D721Med (cell line): Measurements from ENCODE around the gene DZIP1L.

Experiments used
- DNase-seq: peaks from one replicate; pipeline ENCODE4 v3.0.0; 2011; ENCODE audit warnings: low spot score; ENCODE audit not compliant: insufficient read length
- FAIRE-seq: peaks from 2 replicates; lab custom pipeline; 2011; peaks lifted over from hg19 to GRCh38; lab: Jason Lieb, UNC
- TF ChIP-seq, protein P1 (sequence below): IDR thresholded peaks from 2 replicates; pipeline ENCODE4 v1.5.1; 2012; ENCODE audit warnings: mild to moderate bottlenecking, control low read depth; ENCODE audit not compliant: insufficient read depth; ENCODE audit errors: missing control alignments

Gene DZIP1L

DNA sequence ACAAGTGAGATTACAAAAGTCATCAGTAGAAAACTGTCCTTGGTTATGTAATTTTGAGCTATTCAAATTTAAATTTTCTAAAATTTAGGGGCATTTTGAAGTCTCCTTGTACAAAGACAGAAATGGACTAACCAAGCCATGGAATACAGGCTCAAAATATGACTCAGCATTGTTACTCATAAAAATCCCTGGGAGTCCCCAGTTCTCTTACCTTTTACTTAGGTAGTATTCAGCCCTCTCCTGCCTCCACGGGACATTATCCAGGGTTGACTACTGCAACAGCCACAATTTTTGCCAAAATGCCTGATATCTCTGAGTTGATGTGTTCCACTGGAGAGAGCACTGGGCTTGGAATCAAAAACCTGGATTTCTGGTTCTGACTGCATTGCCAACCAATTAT, 80.5 kb downstream of the DZIP1L start:
- TF ChIP-seq, protein P1, sequence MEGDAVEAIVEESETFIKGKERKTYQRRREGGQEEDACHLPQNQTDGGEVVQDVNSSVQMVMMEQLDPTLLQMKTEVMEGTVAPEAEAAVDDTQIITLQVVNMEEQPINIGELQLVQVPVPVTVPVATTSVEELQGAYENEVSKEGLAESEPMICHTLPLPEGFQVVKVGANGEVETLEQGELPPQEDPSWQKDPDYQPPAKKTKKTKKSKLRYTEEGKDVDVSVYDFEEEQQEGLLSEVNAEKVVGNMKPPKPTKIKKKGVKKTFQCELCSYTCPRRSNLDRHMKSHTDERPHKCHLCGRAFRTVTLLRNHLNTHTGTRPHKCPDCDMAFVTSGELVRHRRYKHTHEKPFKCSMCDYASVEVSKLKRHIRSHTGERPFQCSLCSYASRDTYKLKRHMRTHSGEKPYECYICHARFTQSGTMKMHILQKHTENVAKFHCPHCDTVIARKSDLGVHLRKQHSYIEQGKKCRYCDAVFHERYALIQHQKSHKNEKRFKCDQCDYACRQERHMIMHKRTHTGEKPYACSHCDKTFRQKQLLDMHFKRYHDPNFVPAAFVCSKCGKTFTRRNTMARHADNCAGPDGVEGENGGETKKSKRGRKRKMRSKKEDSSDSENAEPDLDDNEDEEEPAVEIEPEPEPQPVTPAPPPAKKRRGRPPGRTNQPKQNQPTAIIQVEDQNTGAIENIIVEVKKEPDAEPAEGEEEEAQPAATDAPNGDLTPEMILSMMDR: no peak
- no peak for DNase-seq
- no peak for FAIRE-seq

DNA sequence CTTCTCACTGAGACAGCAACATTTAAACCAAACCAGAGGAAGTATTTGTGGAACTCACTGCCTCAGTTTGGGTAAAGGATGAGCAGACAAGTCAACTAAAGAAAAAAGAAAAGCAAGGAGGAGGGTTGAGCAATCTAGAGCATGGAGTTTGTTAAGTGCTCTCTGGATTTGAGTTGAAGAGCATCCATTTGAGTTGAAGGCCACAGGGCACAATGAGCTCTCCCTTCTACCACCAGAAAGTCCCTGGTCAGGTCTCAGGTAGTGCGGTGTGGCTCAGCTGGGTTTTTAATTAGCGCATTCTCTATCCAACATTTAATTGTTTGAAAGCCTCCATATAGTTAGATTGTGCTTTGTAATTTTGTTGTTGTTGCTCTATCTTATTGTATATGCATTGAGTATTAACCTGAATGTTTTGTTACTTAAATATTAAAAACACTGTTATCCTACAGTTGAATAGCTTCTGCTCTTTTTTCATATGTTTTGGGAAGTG, 82.2 kb downstream of the DZIP1L start:
- TF ChIP-seq, protein P1: no peak

DNA sequence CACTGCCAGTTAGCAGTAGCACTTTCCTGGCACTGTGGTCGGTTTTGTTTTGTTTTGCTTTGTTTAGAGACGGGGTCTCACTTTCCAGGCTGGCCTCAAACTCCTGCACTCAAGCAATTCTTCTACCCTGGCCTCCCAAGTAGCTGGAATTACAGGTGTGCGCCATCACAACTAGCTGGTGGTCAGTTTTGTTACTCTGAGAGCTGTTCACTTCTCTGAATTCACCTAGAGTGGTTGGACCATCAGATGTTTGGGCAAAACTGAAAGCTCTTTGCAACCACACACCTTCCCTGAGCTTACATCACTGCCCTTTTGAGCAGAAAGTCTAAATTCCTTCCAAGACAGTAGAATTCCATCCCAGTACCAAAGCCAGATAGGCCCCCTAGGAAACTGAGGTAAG, 82.8 kb downstream of the DZIP1L start:
- no peak for FAIRE-seq
- DNase-seq: no peak
- TF ChIP-seq, protein P1: no peak

More for the DNA sequence above, 82.2 kb downstream of the DZIP1L start:
- DNase-seq (no peak), FAIRE-seq (no peak)

DNA sequence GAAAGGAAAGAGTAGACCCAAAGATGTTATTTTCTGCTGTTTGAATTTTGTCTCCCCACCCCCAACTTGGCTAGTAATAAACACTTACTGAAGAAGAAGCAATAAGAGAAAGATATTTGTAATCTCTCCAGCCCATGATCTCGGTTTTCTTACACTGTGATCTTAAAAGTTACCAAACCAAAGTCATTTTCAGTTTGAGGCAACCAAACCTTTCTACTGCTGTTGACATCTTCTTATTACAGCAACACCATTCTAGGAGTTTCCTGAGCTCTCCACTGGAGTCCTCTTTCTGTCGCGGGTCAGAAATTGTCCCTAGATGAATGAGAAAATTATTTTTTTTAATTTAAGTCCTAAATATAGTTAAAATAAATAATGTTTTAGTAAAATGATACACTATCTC, 83.9 kb downstream of the DZIP1L start:
- TF ChIP-seq, protein P1: no peak
- DNase-seq (no peak), FAIRE-seq (no peak)

DNA sequence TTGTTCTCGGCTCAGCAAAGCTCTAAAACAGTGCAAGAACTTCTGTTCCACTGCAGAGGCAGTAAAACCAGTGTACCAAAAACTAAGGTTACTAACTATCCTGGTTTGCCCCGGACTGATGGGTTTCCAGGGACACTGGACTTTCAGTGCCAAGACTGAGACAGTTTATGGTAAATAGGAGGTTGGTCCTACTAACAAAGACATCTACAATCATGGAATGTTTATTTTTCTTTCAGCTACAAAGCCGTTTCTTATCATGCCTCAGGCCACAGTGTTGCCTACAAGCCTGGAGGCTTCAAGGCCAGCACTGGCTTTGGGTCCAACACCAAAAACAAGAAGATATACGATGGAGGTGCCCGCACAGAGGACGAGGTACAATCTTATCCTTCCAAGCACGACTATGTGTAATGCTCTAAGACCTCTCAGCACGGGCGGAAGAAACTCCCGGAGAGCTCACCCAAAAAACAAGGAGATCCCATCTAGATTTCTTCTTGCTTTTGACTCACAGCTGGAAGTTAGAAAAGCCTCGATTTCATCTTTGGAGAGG, 84.6 kb downstream of the DZIP1L start:
- FAIRE-seq (no peak), DNase-seq (no peak)
- TF ChIP-seq, protein P1: no peak

DNA sequence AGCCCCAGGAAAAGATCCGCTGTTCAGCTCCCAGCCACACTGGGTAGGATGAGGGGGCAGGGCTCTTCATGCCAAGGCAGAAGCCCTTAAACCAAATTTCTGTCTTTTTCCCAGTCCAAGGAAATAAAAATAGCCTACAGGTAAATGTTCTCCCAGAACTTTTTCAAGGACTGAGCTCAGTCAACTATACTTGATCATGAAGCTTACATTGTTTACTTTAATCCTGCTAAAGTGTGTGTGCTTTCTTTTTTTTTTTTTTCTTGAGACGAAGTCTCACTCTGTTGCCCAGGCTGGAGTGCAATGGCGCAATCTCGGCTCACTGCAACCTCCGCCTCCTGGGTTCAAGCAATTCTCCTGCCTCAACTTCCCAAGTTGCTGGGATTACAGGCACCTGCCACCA, 87.6 kb downstream of the DZIP1L start:
- FAIRE-seq (no peak), DNase-seq (no peak)
- TF ChIP-seq, protein P1: no peak

DNA sequence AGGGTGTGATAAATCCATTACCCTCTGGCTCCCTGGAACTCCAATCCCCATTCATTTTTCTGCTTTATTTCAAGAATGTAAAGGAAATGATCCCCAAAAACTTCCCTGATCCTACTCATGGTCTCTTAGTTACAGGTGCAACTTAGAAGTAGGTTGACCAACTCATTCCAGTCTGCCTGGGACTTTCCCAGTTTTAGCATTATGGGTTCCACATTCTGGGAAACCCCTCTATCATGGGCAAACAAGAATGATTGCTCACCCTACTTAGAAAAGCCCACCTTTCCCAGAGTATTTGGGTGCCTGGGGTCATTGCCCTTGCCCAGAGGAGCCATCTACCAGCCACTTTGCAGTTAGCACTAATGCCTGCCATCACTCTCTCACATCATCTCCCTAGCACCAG, 89.9 kb downstream of the DZIP1L start:
- DNase-seq (no peak), FAIRE-seq (no peak)
- TF ChIP-seq, protein P1: no peak
